SJSA1 (cell line): ENCODE measurements around the gene RALB. TPM values are rescaled to one million over a fixed set of nuclear protein-coding genes. Genes with fewer than 3 reads are reported as not detected.

Source experiments
- DNase-seq, 2 experiments: peaks; one replicate each; pipeline ENCODE4 v3.0.0-alpha.2; 2015 to 2020; ENCODE audit warnings: low spot score in 2 of 2, low read depth in 1 of 2
- H3K27ac ChIP-seq: fragments of 250-450 bp; sonication (Bioruptor Pico); 2 replicates; pipeline ENCODE4 v1.5.1; 2020; ENCODE audit warnings: mild to moderate bottlenecking, moderate library complexity
- H3K27me3 ChIP-seq: fragments of 250-450 bp; sonication (Bioruptor Pico); replicated peaks from 2 replicates; pipeline ENCODE4 v1.5.1; 2020; ENCODE audit warnings: mild to moderate bottlenecking, moderate library complexity
- H3K36me3 ChIP-seq: fragments of 250-450 bp; sonication (Bioruptor Pico); 2 replicates; pipeline ENCODE4 v1.5.1; 2020; ENCODE audit warnings: mild to moderate bottlenecking
- H3K4me1 ChIP-seq: fragments of 250-450 bp; sonication (Bioruptor Pico); replicated peaks from 2 replicates; pipeline ENCODE4 v1.6.1; 2021; ENCODE audit warnings: mild to moderate bottlenecking
- H3K4me3 ChIP-seq: fragments of 250-450 bp; sonication (Bioruptor Pico); 2 replicates; pipeline ENCODE4 v1.5.1; 2020; ENCODE audit warnings: mild to moderate bottlenecking
- H3K9me3 ChIP-seq: fragments of 250-450 bp; sonication (Bioruptor Pico); replicated peaks from 2 replicates; pipeline ENCODE4 v1.5.1; 2020; ENCODE audit warnings: mild to moderate bottlenecking
- total RNA-seq: library from RNA; depleted of rRNA; stranded (reverse); fragments of >200 nt; shearing (Covaris generic); gene quantifications from 2 replicates; pipeline ENCODE4 v1.2.3, GENCODE V29; 2014; rRNA removed

Gene RALB
- 63.1 and 84.7 TPM in 2 replicates for total RNA-seq

- Histone ChIP-seq H3K27ac (peak within 1 kb of the TSS; percentile 47), H3K4me1 (peaks cover 17% of the 10 kb centered on the region), H3K36me3 (peaks cover 12% of the 10 kb centered on the region), H3K27me3 (no peaks in the 10 kb centered on the region), H3K4me3 (peak within 1 kb of the TSS; percentile 86), H3K9me3 (no peaks in the 10 kb centered on the region)
- DNase-seq: peak; percentile 99 to 100
These were observed at the start of gene RALB for GRCh38 chr2:120252225-120253020. TSS of gene RALB (plus strand) at chr2:120252852. CDS start at chr2:120278665, 25,813 bp downstream.

GRCh38 chr2:120203251-120204021, 49.2 kb upstream of the RALB start:
- H3K4me3 ChIP-seq: no peak overlapping the region
- DNase-seq: peak in 1 of 2 experiments; percentile 31
- no peak overlapping the region for H3K27ac ChIP-seq
- H3K9me3 ChIP-seq: 0 out of 2 replicates have a peak, but pooled peaks cover 2% of the 10 kb centered on the region
- H3K27me3 ChIP-seq: no peaks in the 10 kb centered on the region
- H3K4me1 ChIP-seq: no peaks in the 10 kb centered on the region
- no peaks in the 10 kb centered on the region for H3K36me3 ChIP-seq

- Histone ChIP-seq H3K36me3 (no peaks in the 10 kb centered on the region), H3K27ac (no peak overlapping the region), H3K4me1 (no peaks in the 10 kb centered on the region), H3K27me3 (no peaks in the 10 kb centered on the region), H3K4me3 (no peak overlapping the region), H3K9me3 (0 out of 2 replicates have a peak, but pooled peaks cover 2% of the 10 kb centered on the region)
- DNase-seq: peak in 1 of 2 experiments; percentile 39
These were observed 48.6 kb upstream of the RALB start for GRCh38 chr2:120204022-120204405.

GRCh38 chr2:120204417-120204816, 48.2 kb upstream of the RALB start:
- H3K27ac ChIP-seq: no peak overlapping the region

GRCh38 chr2:120204945-120205670, 47.5 kb upstream of the RALB start:
- H3K4me3 ChIP-seq: no peak overlapping the region
- H3K27me3 ChIP-seq: no peaks in the 10 kb centered on the region
- peak in 1 of 2 experiments; percentile 39 for DNase-seq
- H3K36me3 ChIP-seq: no peaks in the 10 kb centered on the region
- no peak overlapping the region for H3K27ac ChIP-seq
- H3K4me1 ChIP-seq: no peaks in the 10 kb centered on the region
- no peaks in the 10 kb centered on the region for H3K9me3 ChIP-seq

More at GRCh38 chr2:120204417-120204816, 48.2 kb upstream of the RALB start:
- DNase-seq: peak in 1 of 2 experiments; percentile 34
- no peaks in the 10 kb centered on the region for H3K27me3 ChIP-seq
- no peaks in the 10 kb centered on the region for H3K4me1 ChIP-seq
- H3K36me3 ChIP-seq: no peaks in the 10 kb centered on the region
- H3K9me3 ChIP-seq: no peaks in the 10 kb centered on the region
- H3K4me3 ChIP-seq: no peak overlapping the region

- Histone ChIP-seq H3K4me1 (no peaks in the 10 kb centered on the region), H3K9me3 (no peaks in the 10 kb centered on the region), H3K27me3 (no peaks in the 10 kb centered on the region), H3K27ac (no peak overlapping the region), H3K4me3 (no peak overlapping the region), H3K36me3 (no peaks in the 10 kb centered on the region)
- DNase-seq: peak in 1 of 2 experiments; percentile 61
These were observed 46.5 kb upstream of the RALB start for GRCh38 chr2:120206022-120206581.

- DNase-seq: peak in 1 of 2 experiments; percentile 34
- Histone ChIP-seq H3K36me3 (no peaks in the 10 kb centered on the region), H3K4me1 (no peaks in the 10 kb centered on the region), H3K27ac (no peak overlapping the region), H3K4me3 (no peak overlapping the region), H3K9me3 (no peaks in the 10 kb centered on the region), H3K27me3 (no peaks in the 10 kb centered on the region)
These were observed 44.0 kb upstream of the RALB start for GRCh38 chr2:120208381-120209353.

GRCh38 chr2:120209427-120210269, 43.0 kb upstream of the RALB start:
- DNase-seq: peak in 1 of 2 experiments; percentile 37

GRCh38 chr2:120210270-120210693, 42.4 kb upstream of the RALB start:
- H3K36me3 ChIP-seq: no peaks in the 10 kb centered on the region
- H3K27me3 ChIP-seq: no peaks in the 10 kb centered on the region
- no peaks in the 10 kb centered on the region for H3K9me3 ChIP-seq
- DNase-seq: peak in 1 of 2 experiments; percentile 34
- H3K27ac ChIP-seq: no peak overlapping the region
- H3K4me1 ChIP-seq: no peaks in the 10 kb centered on the region
- H3K4me3 ChIP-seq: no peak overlapping the region

More at GRCh38 chr2:120209427-120210269, 43.0 kb upstream of the RALB start:
- no peaks in the 10 kb centered on the region for H3K9me3 ChIP-seq
- H3K27me3 ChIP-seq: no peaks in the 10 kb centered on the region
- H3K27ac ChIP-seq: no peak overlapping the region
- no peaks in the 10 kb centered on the region for H3K36me3 ChIP-seq
- no peaks in the 10 kb centered on the region for H3K4me1 ChIP-seq
- no peak overlapping the region for H3K4me3 ChIP-seq

- peaks cover 15% of the 10 kb centered on the region for H3K4me1 ChIP-seq
- DNase-seq: peak in 1 of 2 experiments; percentile 11
- H3K4me3 ChIP-seq: no peak overlapping the region
- H3K27me3 ChIP-seq: no peaks in the 10 kb centered on the region
- peaks cover 10% of the 10 kb centered on the region for H3K9me3 ChIP-seq
- no peak overlapping the region for H3K27ac ChIP-seq
- peaks cover 46% of the 10 kb centered on the region for H3K36me3 ChIP-seq
These were observed 34.5 kb upstream of the RALB start for GRCh38 chr2:120218181-120218580.

- Histone ChIP-seq H3K27ac (no peak overlapping the region), H3K4me1 (peaks cover 22% of the 10 kb centered on the region), H3K4me3 (no peak overlapping the region), H3K36me3 (peaks cover 46% of the 10 kb centered on the region), H3K9me3 (peaks cover 10% of the 10 kb centered on the region), H3K27me3 (no peaks in the 10 kb centered on the region)
- no peak for DNase-seq
These were observed 33.4 kb upstream of the RALB start for GRCh38 chr2:120219291-120219690.

GRCh38 chr2:120219766-120220165, 32.9 kb upstream of the RALB start:
- no peak for DNase-seq
- peaks cover 22% of the 10 kb centered on the region for H3K4me1 ChIP-seq
- peaks cover 10% of the 10 kb centered on the region for H3K9me3 ChIP-seq
- H3K27ac ChIP-seq: no peak overlapping the region
- no peak overlapping the region for H3K4me3 ChIP-seq
- peaks cover 46% of the 10 kb centered on the region for H3K36me3 ChIP-seq
- no peaks in the 10 kb centered on the region for H3K27me3 ChIP-seq
